ENCODE data around the gene COL25A1.

DNA sequence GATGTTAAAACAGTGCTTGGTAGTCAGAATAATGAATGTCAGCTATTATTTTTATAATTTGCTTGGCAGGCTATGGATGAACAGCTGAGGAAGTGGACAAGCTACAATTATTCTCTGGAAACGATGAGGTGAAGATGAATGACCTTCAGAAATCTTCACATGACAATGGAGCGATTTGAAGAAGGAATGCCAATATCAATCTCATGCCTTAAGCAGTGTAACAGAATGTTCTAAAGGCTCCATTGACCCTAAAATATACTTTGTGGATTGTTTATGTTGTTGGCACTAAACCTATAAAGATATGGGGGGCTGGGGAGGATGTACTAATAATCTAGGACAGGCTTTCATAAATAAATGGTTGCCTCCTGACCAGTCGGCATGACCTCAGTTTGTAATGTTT is 36.2 kb downstream of the COL25A1 start:
- TF ChIP-seq, protein P1, sequence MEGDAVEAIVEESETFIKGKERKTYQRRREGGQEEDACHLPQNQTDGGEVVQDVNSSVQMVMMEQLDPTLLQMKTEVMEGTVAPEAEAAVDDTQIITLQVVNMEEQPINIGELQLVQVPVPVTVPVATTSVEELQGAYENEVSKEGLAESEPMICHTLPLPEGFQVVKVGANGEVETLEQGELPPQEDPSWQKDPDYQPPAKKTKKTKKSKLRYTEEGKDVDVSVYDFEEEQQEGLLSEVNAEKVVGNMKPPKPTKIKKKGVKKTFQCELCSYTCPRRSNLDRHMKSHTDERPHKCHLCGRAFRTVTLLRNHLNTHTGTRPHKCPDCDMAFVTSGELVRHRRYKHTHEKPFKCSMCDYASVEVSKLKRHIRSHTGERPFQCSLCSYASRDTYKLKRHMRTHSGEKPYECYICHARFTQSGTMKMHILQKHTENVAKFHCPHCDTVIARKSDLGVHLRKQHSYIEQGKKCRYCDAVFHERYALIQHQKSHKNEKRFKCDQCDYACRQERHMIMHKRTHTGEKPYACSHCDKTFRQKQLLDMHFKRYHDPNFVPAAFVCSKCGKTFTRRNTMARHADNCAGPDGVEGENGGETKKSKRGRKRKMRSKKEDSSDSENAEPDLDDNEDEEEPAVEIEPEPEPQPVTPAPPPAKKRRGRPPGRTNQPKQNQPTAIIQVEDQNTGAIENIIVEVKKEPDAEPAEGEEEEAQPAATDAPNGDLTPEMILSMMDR (IDR thresholded peaks at IDR 0.05; ENCODE audit: low read depth, low read length, missing input control): no peak
- TF ChIP-seq JUND (IDR thresholded peaks at IDR 0.05): no peak
- TF ChIP-seq, protein P2, sequence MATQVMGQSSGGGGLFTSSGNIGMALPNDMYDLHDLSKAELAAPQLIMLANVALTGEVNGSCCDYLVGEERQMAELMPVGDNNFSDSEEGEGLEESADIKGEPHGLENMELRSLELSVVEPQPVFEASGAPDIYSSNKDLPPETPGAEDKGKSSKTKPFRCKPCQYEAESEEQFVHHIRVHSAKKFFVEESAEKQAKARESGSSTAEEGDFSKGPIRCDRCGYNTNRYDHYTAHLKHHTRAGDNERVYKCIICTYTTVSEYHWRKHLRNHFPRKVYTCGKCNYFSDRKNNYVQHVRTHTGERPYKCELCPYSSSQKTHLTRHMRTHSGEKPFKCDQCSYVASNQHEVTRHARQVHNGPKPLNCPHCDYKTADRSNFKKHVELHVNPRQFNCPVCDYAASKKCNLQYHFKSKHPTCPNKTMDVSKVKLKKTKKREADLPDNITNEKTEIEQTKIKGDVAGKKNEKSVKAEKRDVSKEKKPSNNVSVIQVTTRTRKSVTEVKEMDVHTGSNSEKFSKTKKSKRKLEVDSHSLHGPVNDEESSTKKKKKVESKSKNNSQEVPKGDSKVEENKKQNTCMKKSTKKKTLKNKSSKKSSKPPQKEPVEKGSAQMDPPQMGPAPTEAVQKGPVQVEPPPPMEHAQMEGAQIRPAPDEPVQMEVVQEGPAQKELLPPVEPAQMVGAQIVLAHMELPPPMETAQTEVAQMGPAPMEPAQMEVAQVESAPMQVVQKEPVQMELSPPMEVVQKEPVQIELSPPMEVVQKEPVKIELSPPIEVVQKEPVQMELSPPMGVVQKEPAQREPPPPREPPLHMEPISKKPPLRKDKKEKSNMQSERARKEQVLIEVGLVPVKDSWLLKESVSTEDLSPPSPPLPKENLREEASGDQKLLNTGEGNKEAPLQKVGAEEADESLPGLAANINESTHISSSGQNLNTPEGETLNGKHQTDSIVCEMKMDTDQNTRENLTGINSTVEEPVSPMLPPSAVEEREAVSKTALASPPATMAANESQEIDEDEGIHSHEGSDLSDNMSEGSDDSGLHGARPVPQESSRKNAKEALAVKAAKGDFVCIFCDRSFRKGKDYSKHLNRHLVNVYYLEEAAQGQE (IDR thresholded peaks at IDR 0.05): no peak
- TF ChIP-seq HNF4A (conservative IDR thresholded peaks at IDR 0.05): no peak
- no peak for TF ChIP-seq EGR1 (IDR thresholded peaks at IDR 0.05; ENCODE audit: low read depth in 2 of 2)
- no peak for TF ChIP-seq RAD21 (IDR thresholded peaks at IDR 0.05)
- TF ChIP-seq, protein P3, sequence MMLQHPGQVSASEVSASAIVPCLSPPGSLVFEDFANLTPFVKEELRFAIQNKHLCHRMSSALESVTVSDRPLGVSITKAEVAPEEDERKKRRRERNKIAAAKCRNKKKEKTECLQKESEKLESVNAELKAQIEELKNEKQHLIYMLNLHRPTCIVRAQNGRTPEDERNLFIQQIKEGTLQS (IDR thresholded peaks at IDR 0.05): no peak
- TF ChIP-seq FOXA2 (IDR thresholded peaks at IDR 0.05): no peak
- no peak for TF ChIP-seq TAF1 (conservative IDR thresholded peaks at IDR 0.05)
- no peak for TF ChIP-seq SP1 (IDR thresholded peaks at IDR 0.05)
- TF ChIP-seq GABPA (IDR thresholded peaks at IDR 0.05 in 1 of 2, conservative IDR thresholded peaks at IDR 0.05 in 1 of 2): no peak
- TF ChIP-seq, protein P4, sequence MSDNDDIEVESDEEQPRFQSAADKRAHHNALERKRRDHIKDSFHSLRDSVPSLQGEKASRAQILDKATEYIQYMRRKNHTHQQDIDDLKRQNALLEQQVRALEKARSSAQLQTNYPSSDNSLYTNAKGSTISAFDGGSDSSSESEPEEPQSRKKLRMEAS (IDR thresholded peaks at IDR 0.05): no peak
- no peak for TF ChIP-seq RXRA (IDR thresholded peaks at IDR 0.05)
